GM19438 (cell line): Measurements from ENCODE around the gene ROS1.
"Not testable (repeated sequence)": the region's sequence is repeated elsewhere in the genome, so short reads cannot be mapped to it uniquely, and the experiment has no call there.

ENCODE experiments used
- ATAC-seq: cut with Tn5 transposase; IDR thresholded peaks from one replicate; pipeline ENCODE4 v1.9.1; 2021; ENCODE audit warnings: low read depth; ENCODE audit not compliant: unreplicated experiment

ROS1 gene

GRCh38 chr6:117389227-117390057 lies 36.3 kb downstream of the ROS1 start:
- no peak for ATAC-seq

DNA sequence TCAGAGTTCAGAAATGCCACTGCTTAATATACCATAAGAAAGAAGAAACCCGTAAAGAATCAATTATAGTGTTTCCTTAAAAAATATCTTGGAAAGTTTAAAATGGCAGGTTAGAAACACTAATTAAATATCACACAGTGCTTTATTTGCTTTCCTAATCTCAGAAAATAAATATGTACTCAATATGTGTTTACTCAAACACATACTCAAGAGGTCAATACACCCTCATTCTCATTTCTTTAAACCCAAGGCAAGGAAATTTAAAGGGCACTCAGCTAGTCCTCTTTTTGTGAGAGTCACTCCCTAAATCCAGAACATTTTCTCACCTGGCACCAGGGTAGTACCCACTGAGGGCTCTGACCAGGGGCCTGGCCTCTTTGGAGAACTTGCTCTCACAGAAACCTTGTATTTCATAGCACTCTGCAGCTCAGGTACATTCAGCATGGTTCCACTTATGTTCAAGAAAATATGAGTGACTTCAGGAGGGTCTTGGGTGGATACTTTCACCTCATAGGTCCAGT lies 38.2 kb downstream of the ROS1 start:
- no peak for ATAC-seq

DNA sequence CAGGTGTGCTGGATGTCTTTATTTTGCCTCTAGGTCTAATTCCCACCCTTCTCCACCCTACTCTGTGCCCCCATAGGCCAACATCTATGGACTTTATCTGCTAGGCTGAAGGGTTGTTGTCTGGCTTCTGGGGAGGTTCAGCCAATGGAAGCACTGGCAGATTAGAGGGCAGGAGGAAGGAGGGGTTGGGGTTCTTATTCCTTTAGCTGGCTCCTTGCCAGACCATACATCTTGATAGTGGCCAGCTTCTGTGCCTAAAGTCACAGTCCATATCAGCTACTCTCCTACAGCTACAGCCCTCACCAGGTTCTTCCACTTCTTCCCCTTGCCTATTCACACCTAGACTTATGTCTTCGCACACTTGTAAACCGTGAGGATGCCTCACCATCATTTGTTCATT lies 41.1 kb downstream of the ROS1 start:
- no peak for ATAC-seq

DNA sequence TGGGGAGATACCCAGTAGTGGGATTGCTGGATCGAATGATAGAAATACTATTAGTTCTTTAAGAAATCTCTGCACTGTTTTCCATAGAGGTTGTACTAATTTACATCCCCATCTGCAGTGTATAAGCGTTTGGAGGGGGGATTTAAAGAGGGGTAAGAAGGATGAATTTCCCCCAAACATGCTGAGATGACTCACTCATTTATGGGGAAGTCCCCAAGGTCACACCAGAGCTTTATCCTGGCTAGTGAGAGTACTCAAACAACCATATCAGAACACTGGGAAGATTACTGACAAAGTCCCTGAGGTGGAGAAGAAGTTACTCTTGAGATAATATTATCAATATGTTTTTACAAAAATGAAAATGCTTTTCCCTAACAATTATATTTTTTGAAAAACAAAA lies 44.0 kb downstream of the ROS1 start:
- ATAC-seq, result no peak

GRCh38 chr6:117380298-117380697 lies 45.4 kb downstream of the ROS1 start:
- no peak for ATAC-seq

DNA sequence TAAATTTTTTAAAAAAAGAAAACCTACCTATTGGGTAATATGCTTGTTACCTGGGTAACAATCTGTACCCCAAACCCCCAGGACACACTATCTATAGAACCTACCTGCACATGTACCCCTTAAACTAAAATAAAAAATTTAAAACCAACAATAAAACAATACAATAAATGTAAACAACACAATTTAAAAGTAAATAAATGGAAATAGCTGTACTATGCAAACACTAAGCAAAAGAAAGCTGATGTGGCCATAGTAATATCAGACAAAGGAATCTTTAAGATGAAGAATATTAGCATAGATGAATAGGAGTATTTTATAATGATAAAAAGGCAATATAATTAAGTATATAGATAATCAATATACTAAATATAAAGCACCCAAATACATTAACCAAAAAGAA lies 50.3 kb downstream of the ROS1 start:
- no peak for ATAC-seq

DNA sequence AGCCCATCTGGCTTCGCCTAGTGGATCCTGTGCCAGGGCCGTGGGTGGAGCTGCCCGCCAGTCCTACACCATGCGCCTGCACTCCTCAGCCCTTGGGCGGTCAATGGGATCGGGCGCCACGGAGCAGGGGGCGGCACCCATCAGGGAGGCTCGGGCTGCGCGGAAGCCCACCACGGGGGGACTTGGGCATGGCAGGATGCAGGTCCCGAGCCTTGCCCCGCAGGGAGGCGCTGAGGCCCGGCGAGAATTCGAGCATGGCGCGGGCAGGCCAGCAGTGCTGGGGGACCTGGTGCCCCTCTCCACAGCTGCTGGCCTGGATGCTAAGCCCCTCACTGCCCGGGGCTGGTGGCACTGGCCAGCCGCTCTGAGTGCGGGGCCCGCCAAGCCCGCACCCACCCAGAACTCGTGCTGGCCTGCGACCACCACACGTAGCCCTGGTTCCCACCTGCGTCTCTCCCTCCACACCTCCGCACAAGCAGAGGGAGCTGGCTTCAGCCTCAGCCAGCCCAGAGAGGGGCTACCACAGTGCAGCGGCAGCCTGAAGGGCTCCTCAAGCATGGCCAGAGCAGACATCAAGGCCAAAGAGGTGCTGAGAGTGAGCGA lies 52.4 kb downstream of the ROS1 start:
- ATAC-seq, result no peak

GRCh38 chr6:117372289-117372688 lies 53.5 kb downstream of the ROS1 start:
- ATAC-seq, result not testable (repeated sequence)

- no peak for ATAC-seq
Measured at GRCh38 chr6:117371492-117371891, 54.2 kb downstream of the ROS1 start.

- no peak for ATAC-seq
Measured at GRCh38 chr6:117359581-117359980, 66.2 kb downstream of the ROS1 start.

DNA sequence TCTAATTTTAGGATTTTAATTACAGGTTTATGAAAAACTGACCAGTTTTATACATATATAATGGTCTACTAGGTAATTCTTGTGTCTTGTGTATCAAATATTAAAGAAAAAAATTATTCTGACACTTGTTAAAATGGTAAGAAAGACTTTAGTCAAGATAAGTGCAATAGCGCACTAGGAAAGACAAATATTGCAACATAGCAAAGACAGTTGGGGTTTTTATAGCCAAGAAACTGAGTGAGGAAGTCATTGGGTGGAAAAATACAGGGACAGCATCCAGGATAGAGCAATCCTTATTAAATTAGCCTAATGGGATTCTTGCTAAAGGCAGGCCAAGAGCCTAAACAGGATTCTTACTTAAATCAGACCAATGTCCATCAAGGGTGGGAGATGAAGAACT lies 71.1 kb downstream of the ROS1 start:
- no peak for ATAC-seq

DNA sequence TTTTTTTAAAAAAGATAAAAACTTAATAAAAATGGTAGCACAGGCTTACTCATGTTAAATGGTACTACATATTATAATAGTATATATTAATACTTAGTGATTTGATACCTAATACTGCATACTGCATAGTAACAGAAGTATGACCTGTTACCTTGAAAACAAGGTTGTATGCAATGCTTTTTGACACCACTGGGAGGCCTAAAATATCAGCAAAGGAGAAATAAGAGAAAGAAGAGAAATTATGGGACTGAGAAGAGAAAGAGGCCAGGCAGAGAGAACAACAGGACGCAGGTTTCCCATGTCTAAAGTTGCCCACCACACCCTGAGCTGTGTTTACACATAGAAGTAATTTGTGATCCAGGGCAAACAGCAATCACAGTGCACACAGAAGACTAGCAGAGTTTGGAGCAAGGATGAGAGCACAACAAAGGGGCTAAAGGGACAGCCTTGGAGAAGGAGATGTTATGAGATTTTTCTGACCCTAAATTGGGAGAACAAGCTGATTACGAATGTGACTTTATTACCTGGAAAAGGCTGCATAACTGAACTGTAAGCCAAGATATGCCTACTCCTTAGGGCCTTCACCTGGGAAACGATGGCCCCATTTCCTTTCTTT lies 73.2 kb downstream of the ROS1 start:
- peak; percentile 68 for ATAC-seq

DNA sequence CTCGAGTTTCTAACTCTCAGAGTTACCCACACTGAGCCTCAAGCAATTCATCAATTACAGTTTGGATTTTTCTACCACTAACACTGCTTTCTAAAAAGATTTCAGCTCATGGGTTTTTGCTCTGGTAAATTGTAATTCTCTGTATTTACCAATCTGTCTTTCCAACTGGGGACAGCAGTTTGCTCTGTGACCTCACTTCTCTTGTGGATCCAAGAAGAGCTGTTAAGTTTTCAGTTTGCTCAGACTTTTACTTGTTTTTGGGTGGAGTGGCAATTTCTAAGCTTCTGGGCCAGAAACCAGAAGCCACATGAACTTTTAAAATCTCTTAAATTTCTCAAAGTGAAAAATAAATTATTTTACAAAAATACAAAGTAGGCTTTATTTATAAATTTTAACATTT lies 74.2 kb downstream of the ROS1 start:
- no peak for ATAC-seq

DNA sequence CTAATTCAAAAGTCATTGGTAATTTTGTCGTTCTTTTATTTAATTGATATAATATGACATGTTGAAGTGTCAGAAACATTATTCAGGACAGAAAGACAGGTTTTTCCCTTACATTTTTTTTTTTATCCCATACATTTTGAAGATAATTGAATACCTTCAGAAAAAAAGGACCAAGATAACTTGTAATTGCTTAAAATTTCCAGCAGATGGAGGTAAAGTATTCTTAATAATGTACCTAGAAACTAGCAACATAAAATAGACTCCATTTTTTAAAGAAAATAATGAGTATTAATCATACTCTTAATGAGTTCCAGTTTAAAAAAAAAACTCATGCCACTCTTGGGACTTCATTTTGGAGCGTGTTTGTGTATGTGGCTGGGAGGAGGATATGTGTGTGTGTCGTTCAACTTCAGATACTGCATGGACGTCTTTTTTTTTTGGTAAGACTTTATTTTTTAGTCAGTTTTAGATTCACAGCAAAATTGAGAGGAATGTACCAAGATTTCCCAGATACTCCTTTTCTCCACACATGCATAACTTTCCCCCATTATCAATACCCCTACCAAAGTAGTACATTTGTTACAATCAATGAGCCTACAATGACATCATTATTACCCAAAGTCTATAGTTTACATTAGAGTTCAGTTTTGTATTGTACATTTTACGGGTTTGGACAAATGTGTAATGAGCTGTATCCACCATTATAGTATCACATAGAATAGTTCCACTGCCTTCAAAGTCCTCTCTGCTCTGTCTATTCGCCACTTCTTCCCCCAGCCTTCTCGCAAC lies 79.4 kb downstream of the ROS1 start:
- ATAC-seq, result no peak

- no peak for ATAC-seq
Measured at GRCh38 chr6:117345292-117345610, 80.5 kb downstream of the ROS1 start.

DNA sequence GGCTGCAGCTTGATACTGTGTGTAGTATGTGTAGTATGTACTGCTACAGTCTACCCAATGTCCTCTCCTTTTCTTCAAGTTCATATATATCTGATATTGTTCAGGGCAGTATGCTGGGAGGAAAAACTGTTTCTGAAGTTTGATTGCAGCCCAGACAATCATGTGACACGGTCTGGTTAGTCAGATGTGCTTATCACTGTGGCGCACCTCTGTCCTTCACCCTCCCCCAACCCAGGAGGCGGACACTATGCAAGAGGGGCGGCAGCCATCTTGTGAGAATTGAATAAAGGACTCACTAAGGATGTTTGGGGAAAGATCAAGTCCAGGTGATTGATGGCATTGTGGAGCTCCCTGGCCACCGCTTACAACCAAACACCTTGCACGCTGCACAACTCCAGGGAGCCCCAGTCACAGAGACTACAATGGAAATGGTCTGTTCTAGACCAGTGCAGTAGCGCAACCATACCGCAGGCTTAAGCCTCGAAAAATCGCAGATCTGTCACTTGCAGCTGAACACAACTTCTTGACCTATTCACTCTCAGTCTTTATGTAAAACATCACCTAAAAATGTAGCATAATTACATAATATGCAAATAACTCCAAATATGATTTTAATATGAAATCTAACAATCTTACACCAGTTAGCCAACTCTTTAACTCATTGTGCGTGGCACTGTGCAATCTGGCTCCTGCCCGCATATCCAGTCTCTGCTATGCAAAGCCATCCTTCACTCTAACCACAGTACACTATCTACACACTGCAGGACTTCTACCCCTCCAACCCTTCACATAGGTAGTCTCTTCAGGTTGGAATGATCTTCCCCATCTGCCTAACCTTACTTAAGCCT lies 81.1 kb downstream of the ROS1 start:
- ATAC-seq, result no peak

- ATAC-seq, result no peak
Measured at GRCh38 chr6:117338567-117338966, 87.2 kb downstream of the ROS1 start.

- ATAC-seq, result no peak
Measured at GRCh38 chr6:117329926-117330325, 95.8 kb downstream of the ROS1 start.

- no peak for ATAC-seq
Measured at GRCh38 chr6:117328500-117328899, 97.2 kb downstream of the ROS1 start.

GRCh38 chr6:117328005-117328389 lies 97.7 kb downstream of the ROS1 start:
- ATAC-seq, result no peak
